Ishikawa (cell line): ENCODE results near the gene TIAM1.

ENCODE experiments used
- CEBPB ChIP-seq: IDR thresholded peaks from 2 replicates; pipeline ENCODE4 v1.6.1; 2012
- CREB1 ChIP-seq: IDR thresholded peaks from 2 replicates; pipeline ENCODE4 v1.6.1; 2012; ENCODE audit warnings: low read depth
- EGR1 ChIP-seq: IDR thresholded peaks from 2 replicates; pipeline ENCODE4 v1.6.1; 2012
- EP300 ChIP-seq: IDR thresholded peaks from 2 replicates; pipeline ENCODE4 v1.6.1; 2012; ENCODE audit warnings: borderline replicate concordance
- FOXM1 ChIP-seq: IDR thresholded peaks from 2 replicates; pipeline ENCODE4 v1.6.1; 2012; ENCODE audit warnings: low read depth, borderline replicate concordance
- MAX ChIP-seq: IDR thresholded peaks from 2 replicates; pipeline ENCODE4 v1.6.1; 2012
- NFIC ChIP-seq: IDR thresholded peaks from 2 replicates; pipeline ENCODE4 v1.6.1; 2012
- RAD21 ChIP-seq: IDR thresholded peaks from 2 replicates; pipeline ENCODE4 v1.6.1; 2012; ENCODE audit warnings: low read depth
- REST ChIP-seq: IDR thresholded peaks from 2 replicates; pipeline ENCODE4 v1.6.1; 2012; ENCODE audit warnings: low read depth, mild to moderate bottlenecking
- TAF1 ChIP-seq: IDR thresholded peaks from 2 replicates; pipeline ENCODE4 v1.6.1; 2012; ENCODE audit warnings: low read depth, mild to moderate bottlenecking
- TCF12 ChIP-seq: IDR thresholded peaks from 2 replicates; pipeline ENCODE4 v1.6.1; 2012; ENCODE audit warnings: low read depth
- TEAD4 ChIP-seq: IDR thresholded peaks from 2 replicates; pipeline ENCODE4 v1.6.1; 2012
- YY1 ChIP-seq: IDR thresholded peaks from 2 replicates; pipeline ENCODE4 v1.6.1; 2012; ENCODE audit warnings: low read depth
- ZBTB7A ChIP-seq: IDR thresholded peaks from 2 replicates; pipeline ENCODE4 v1.6.1; 2012; ENCODE audit warnings: low read depth
- TF ChIP-seq, protein P1 (sequence below): IDR thresholded peaks from 2 replicates; pipeline ENCODE4 v1.6.1; 2012

Gene TIAM1

DNA sequence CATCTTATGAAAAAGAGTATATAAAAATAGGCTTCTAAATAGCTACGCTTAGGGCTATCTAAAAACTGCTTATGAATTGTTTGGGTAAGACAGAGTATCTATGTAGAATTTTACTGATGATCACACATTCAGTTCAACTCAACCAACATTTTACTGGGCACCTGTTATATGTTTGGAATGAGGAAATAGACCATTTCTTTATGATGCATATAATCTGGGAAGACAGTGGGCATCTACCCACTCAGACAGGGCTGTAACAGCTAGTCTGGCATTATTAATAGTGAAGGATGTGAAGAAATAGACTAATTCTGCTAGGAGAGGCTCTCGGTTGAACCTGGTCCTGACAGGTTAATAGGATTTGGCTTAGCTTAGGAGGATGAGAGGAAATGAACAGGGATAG, 56.9 kb downstream of the TIAM1 start:
- TF ChIP-seq TAF1 = no peak
- no peak for TF ChIP-seq TEAD4
- TF ChIP-seq RAD21 = no peak
- no peak for TF ChIP-seq CREB1
- TF ChIP-seq, protein P1, sequence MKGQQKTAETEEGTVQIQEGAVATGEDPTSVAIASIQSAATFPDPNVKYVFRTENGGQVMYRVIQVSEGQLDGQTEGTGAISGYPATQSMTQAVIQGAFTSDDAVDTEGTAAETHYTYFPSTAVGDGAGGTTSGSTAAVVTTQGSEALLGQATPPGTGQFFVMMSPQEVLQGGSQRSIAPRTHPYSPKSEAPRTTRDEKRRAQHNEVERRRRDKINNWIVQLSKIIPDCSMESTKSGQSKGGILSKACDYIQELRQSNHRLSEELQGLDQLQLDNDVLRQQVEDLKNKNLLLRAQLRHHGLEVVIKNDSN = no peak

GRCh38 chr21:31286621-31287020, 57.4 kb downstream of the TIAM1 start:
- TF ChIP-seq ZBTB7A = no peak
- TF ChIP-seq REST = no peak
- TF ChIP-seq MAX = no peak
- TF ChIP-seq TCF12 = no peak
- TF ChIP-seq YY1 = no peak
- no peak for TF ChIP-seq NFIC
- TF ChIP-seq EP300 = no peak
- TF ChIP-seq EGR1 = no peak
- no peak for TF ChIP-seq RAD21
- no peak for TF ChIP-seq TAF1
- no peak for TF ChIP-seq FOXM1
- TF ChIP-seq, protein P1 = no peak
- no peak for TF ChIP-seq TEAD4
- TF ChIP-seq CEBPB = no peak
- no peak for TF ChIP-seq CREB1

- TF ChIP-seq RAD21 = no peak
- no peak for TF ChIP-seq EP300
- no peak for TF ChIP-seq MAX
- TF ChIP-seq, protein P1 = no peak
- no peak for TF ChIP-seq FOXM1
- TF ChIP-seq TAF1 = no peak
- TF ChIP-seq TCF12 = no peak
- TF ChIP-seq NFIC = no peak
- no peak for TF ChIP-seq CEBPB
- no peak for TF ChIP-seq REST
- TF ChIP-seq ZBTB7A = no peak
- TF ChIP-seq CREB1 = no peak
Observed at GRCh38 chr21:31284797-31285397, 59.2 kb downstream of the TIAM1 start.

- TF ChIP-seq TCF12 (no peak), NFIC (no peak), TAF1 (no peak), CREB1 (no peak), ZBTB7A (no peak), CEBPB (no peak), REST (no peak), EGR1 (no peak), YY1 (no peak)
- TF ChIP-seq, protein P1 = no peak
Observed at GRCh38 chr21:31283025-31283424, 61.0 kb downstream of the TIAM1 start.
